NCI-H524 (cell line): ENCODE data around the gene FAM83E.
"Not testable (repeated sequence)": the region's sequence is repeated elsewhere in the genome, so short reads cannot be mapped to it uniquely, and the experiment has no call there.

Experiments
- DNase-seq, 2 experiments: peaks; one replicate each; lab custom pipeline; 2025; lab: John Stamatoyannopoulos, UW

Gene FAM83E

DNA sequence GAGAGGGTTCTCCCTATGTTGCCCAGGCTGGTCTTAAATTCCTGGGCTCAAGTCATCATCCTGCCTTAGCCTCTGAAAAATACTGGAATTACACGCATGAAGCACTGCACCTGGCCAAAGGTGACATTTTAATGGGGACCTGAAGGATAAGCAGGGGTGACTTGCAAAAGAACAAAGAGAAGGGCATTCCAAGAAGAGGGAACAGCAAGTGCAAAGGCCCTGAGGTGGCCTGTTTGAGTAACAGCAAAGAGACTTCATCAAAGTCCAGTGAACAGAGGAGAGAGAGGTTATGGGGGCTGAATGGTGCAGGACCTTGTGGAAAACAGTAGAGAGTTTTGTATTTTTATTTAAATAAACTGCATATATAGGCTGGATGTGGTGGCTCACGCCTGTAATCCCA is 27.0 kb upstream of the FAM83E start:
- DNase-seq: no peak

DNA sequence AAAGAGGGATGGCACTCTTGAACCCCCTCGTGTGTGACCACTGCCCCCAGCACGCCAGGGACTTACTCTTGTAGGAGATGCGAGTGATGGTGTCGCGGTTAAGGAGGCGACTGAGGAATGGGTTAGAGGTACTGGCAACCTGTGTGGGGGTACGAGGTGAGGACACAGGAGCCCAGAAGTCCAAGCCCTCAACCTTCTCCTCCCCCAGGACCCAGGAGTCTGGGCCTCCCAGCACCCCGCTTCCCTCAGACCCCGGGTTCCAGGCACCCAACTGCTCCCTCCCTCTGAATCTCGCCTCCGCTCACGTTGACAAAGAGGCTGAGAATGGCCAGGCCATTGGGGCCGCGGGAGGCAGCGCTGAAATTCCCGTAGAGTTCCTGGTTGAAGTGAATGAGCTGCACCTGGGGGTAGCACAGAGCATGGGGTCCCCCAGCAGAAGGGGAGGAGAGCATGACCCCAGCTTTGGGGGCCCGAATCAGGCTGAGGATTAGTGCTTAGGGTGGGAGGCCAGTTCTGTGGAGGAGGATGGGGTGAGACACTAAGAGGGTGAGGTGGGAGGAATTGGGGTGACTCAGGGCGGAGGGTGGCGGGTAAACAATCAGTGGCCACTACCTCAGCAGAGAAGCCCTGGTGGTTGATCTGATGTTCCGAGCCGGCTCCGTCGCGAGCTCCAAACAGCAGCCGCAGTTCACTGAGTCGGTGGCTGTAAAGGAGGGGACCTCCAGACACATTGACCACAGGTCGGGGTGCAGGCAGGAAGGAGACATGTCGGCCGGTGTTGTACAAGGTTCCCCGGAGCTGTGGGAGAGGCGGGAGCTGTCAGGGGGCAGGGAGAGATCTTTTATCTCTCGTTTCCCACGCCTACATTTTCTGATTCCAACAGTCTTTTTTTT is 24.9 kb upstream of the FAM83E start:
- DNase-seq: no peak

DNA sequence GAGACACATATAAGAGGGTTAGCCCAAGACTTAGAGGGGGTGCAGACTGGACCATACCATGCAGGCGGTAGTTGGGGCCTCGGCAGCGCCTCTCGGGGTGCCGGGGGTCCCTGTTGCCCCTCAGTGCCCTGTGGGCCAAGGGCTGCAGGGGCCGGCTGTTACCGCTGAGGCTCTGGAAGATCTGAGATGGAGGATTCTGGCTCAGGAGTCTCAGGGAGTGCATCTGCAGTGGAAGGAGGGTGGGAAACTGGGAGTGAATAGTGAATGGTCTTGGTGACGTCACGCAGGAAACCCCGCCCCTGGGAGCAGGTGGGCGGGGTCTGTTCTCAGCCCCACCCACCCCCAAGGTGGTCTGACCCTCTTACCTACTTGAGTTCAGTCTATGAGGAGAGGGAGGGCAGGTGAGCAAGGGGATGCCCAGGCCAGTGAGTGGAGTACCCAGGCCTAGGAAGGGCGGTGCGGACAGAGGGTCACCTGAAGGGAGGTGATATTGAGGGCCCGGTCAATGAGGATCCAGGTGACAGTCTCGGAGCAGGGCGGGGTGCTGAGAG is 24.0 kb upstream of the FAM83E start:
- no peak for DNase-seq

DNA sequence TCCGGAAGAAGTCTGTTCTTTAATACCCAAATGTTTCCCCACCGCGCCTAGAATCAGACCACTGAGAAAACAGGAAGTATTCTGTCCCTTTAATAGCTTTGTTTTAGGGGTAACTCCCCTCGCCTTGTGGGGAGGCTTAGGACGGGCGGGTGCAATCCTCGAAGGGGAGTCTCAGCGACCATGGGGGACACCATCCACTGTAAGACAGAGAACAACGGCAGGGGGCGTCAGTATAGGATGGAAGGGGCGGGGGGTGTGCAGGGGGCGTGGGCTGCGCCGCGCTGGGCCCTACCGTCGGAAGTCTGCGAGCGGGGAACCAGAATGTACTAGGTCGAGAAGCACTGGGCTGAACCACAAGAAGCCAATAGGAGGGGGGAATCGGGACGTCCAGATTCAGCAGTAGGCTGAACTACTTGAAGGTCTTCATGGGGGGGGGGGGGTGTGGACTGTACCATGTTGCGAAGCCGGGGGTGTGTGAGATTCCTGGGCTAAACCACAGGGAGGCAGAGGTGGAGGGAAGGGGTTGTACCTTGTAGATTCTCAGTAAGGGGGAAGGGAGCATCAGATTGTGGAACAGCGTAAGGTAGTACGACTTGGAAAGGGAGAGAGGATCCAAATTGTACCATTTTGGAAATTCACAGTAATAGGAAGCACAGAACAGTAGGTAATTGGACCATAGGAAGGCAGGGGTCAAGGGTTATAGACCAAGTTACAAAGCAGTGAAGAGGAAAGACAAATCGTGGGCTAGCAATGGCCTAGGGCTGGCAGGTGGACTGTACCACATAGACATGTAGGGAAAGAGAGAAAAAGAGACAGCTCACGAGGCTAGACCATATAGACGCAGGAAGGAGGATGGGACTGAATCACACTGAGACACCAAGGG is 23.3 kb upstream of the FAM83E start:
- peak; percentile 87 to 92 for DNase-seq

DNA sequence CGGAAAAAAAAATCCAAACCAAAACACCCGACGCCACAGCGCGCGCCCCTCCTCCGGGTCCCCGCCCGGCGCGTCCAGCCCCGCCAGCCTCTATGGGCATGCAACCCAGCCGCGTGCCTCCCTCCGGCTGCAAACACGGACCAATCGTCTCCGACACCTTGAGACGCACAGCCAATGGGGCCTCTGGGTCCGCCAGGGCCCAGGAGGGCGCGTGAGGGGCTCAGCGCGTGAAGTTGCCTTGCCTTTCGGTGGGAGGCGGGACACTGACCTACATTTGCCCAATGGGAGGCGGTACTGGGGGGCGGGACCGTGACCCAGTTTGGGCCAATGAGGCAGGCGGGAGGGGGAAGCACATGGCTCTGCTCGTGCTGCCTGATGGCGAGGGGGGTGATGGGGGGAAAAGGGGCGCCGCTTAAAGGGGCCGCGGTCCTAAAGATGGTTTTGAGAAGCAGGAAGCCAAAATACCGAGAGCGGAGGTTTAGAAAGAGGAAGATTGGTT is 22.6 kb upstream of the FAM83E start:
- DNase-seq: peak; percentile 100

DNA sequence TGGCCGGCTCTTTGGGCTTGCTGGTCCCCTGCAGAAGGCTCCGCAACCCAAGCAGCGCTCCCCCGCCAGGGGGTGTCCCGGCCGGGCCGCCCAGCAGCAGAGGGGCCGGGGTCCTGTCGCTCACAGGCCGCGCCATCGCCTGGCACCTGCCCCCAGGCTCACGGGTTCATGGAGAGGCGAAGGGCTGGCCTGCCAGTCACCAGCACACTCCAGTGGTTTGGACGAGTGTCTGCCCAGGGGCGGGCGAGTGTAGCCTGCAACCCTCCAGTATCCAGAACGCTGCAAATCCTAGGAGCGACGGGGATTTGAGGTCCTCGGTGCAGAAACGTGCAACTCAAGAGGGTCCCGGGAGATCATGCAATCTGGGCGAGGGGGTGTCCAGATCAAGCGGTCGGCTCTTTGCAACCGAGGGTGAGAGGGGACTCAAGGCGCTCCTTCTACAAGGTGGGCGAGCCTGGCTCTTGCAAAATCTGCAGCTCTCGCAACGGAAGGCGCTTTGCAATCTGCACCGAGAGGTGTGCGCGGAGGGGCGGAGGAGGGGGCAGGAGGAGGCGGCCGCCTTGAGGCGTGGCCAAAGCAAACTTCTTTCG is 22.1 kb upstream of the FAM83E start, which contains the start of gene DBP:
Gene DBP (minus strand): TSS at position 521 of the 590 bp plus-strand sequence. CDS start 385 bp downstream, at position 136.
- DNase-seq: peak; percentile 60 to 84

DNA sequence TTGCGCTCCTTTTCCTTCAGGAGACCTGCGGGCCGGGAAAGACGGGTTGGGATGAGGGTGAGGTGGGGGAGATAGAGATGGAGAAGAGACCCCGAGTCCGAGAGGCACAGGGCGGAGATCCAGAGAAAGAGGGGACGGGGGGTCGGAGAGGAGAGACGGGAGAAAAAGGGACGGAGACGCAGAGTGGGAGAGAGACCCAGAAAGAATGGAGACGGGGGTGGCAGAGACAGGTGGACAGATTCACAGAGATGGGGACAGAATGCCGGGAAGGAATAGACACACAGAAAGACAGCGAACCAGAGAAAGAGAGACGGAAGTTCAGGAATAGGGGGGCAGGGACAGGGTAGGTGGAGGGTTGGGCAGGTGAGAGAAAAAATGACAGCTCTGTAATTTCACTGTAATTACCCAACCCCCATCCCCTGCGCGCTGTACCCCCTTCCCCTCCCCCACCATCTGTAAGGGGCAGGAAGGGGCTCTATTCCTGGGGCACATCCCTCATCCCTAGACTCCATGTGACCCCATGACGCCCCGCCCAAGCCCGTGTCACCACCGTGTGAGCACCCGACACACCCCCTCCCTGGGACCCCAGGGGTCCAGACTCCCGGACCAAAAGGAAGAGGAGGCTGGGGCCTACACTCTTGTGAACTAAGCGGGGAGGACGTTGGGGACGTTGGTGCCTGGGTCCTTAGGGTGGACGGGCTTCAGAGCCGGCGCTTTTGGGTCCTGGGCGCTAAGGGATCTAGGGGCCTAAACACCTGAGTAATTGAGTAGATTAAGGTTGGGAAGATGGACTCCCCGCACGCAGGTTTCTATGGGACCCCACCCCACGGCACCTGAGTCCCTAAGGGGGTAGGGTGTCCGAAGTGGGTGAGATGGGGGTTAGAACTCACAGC is 21.3 kb upstream of the FAM83E start:
- DNase-seq: peak in 1 of 2 experiments; percentile 42

DNA sequence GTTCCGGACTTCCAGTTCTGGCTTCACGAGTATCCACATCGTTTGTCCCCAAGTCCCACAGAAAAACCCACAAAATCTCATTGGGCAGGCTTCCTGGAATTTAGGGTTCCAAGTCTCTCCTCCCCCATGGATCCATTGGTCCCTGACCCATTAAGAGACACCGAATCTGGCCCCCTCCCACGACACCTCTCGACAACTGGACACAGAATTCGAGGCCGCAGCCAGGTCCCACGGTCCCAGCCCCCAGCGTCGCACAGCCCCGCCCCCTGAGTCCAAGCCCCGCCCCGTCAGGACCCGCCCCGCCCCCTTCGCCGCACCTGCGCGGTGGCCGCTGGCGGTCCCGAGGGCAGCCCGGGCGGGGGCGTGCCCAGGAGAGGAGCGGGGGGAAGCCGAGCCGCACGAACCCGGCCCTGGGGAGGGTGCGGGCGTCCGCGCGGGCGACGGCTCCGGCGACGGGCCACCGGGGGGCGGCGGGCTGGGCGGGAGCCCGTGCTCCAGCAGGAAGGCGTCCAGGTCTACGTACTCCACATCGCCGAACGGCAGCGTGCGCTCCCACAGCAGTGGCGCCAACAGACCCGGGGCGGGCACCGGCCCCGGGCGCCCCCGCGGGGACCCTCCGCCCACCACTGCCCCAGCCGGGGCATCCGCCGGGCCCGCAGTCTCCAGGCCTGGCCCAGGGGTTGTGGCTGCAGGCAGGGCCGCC is 20.5 kb upstream of the FAM83E start:
- peak; percentile 35 to 66 for DNase-seq

DNA sequence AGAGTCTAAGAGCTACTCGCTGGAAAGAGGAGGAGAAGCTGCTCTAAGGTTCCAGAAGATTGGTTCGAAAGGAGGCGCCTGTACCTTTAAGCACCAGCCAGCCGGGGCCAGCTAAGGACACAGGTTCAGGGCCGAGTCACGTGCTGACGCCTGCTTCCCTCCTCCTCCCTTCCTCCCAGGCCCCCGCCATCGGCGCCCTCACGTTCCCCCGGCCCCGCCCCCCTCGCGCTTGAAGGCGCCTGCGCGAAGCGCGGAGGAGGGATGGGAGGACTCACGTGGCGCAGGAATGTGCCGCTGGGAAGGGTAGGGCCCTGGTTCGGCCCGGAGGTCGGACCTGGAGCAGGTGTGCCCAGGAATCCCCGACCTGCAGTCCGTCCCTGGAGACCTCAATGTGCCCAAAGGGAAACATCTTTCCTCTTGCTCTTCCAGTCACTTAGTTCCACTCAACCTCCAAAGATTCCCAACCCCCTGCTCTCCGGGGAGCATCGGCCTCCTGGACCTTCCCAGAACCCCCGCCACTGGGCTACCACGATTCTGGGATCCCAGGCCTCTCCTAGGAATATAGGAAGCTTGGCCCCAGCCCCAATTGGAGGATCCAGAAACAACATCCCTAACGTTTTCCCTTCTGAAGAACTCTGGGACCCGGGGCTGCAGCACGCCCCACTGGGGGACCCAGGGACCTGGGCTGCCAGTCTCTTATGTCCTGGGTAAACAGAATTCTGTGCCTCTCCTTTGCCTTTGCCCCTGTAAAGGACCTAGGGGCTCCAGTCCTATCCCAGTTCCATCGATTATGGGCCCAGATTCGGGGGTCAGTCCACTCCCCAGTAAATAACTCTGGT is 19.8 kb upstream of the FAM83E start:
- peak; percentile 95 to 96 for DNase-seq

DNA sequence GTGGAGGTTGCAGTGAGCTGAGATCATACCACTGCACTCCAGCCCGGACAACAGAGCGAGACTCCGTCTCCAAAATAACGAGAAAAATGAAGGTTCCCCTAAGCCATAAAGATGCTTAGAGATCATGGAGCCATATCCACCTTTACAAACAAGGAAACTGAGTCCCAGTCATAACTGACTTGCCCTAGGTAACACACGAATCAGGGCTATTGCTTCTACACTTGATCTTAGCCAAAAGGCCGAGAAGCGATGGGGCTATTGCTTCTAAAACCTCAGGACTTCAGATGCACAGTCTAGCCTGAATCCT is 19.1 kb upstream of the FAM83E start:
- DNase-seq: no peak

DNA sequence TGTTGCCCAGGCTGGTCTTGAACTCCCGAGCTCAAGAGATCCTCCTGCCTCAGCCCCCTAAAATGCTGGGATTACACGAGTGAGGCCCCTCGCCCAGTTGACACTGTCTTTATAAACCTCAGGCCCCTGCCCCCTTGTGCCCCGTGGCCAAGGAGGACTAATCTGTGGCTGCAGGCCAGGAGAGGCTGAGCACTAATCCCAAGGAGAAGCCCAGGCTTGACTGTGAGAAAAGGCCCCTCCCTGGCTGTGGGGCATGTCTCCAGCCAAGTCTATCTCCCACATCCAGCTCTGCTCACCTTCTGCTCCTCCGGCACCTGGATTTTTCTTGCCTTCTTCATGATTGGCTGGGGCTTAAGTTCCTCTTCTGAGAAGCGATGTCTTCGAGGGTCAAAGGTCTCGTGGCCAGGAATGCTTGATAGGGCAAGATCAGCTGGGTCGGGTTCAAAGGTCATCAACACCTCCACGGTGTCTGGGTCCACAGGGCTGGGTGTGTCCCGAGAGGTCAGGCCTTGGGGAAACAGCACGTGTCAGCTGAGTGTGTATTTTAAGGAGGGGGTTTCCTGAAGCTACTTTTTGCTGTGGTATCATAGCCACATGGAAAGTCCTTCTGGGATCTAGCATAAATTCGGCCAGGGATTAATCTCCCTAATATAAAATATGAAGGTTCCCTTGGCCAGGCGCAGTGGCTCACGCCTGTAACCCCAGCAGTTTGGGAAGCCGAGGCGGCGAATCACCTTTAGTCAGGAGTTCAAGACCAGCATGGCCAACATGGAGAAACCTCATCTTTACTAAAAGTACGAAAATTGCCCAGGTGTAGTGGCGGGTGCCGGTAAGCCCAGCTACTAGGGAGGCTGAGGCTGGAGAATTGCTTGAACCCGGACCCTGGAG is 18.5 kb upstream of the FAM83E start:
- DNase-seq: no peak

DNA sequence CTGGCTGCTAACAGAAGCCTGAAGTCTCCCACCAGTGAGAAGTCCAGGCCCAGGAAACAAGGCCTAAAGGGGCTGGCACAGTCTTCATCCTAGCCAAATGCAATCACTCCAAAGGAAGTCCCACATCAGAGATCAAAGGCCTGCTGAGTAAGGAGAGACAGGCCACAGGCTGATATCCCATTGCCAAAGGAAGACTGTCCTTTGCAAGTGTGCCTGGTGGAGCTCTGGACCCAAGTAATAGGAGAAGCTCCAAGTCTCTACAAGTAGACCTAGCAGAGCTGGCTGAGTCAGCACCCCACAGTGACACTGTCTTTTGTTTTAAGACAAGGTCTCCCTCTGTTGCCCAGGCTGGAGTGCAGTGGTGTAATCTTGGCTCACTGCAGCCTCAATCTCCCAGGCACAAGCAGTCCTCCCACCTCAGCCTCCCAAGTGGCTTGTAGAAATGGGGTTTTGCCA is 17.8 kb upstream of the FAM83E start:
- DNase-seq: no peak

DNA sequence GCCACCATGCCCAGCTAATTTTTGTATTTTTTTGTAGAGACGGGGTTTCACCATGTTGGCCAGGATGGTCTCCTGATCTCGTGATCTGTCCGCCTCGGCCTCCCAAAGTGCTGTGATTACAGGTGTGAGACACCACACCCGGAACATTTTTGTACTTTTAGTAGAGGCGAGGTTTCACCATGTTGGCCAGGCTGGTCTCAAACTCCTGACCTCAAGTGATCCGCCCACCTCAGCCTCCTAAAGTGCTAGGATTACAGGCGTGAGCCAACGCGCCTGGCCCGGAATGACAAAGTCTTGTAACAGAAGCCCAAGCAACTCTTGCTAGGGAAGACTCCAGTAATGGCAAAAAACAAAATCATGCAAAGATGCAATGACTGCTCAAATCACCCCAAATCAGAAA is 17.4 kb upstream of the FAM83E start:
- not testable (repeated sequence) for DNase-seq

DNA sequence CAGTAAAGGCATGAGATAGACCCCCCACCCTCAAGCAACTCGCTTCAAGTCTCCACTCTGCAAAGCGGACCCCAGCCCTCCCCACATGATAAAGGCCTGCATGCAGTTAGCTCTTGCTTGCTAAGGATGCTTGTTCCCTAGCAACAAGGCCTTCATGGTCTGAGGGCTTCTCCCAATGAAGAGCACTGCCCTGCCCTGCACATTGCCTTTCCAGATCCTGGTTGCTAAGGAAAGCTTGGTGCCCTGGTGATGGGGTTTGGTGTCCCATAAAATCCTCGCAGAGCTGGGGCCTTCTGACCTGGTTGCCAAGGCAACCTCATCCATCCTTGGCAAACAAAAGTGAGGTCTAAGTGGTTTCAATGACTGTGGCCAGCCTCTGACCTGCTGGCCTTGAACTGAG is 16.3 kb upstream of the FAM83E start:
- no peak for DNase-seq

DNA sequence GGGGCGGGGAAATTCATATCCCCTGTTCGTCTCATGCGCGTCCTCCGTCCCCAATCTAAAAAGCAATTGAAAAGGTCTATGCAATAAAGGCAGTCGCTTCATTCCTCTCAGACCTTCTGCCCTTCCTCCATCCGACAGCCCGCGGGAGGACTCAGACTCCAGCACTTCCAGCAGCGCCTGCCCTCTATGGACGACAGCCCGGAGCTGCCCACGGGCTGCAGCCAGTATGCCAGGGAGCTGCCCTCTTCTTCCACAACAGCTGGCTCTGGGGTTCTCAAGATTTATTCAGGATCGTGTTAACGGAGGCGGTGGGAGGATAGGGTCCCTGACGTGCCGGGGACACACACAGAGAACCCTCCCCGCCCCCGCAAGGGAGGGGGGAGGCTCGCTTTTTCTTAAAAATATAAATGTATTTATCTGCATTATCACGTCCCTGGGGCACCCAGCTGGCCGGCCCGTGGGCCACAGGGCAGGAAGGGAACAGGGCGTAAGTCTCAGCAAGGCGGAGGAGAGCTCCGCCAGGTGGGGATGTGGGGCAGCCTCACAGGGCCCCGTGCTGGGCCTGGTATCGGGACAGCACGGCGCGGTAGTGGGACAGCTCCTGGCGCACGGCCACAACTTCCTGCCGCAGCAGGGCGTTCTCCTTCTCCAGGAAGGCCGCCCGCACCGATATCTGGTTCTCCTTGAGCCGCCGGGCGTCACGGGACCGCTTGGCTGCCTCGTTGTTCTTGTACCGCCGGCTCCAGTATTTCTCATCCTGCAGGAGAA is 15.6 kb upstream of the FAM83E start:
- DNase-seq: no peak

DNA sequence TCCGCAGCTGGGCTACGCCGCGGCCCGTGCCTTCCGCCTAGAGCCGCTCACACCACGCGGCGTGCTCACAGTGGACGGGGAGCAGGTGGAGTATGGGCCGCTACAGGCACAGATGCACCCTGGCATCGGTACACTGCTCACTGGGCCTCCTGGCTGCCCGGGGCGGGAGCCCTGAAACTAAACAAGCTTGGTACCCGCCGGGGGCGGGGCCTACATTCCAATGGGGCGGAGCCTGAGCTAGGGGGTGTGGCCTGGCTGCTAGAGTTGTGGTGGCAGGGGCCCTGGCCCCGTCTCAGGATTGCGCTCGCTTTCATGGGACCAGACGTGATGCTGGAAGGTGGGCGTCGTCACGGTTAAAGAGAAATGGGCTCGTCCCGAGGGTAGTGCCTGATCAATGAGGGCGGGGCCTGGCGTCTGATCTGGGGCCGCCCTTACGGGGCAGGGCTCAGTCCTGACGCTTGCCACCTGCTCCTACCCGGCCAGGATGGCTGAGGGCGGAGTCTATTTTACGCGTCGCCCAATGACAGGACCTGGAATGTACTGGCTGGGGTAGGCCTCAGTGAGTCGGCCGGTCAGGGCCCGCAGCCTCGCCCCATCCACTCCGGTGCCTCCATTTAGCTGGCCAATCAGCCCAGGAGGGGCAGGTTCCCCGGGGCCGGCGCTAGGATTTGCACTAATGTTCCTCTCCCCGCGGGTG is 14.9 kb upstream of the FAM83E start:
- no peak for DNase-seq

DNA sequence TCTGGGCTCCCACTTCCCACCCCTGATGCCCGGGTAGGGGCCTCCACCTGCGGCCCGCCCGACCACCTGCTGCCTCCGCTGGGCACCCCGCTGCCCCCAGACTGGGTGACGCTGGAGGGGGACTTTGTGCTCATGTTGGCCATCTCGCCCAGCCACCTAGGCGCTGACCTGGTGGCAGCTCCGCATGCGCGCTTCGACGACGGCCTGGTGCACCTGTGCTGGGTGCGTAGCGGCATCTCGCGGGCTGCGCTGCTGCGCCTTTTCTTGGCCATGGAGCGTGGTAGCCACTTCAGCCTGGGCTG is 14.4 kb upstream of the FAM83E start:
- no peak for DNase-seq
